A549 (cell line): ENCODE results near the gene CABCOCO1.

Source experiments
- CBX8 ChIP-seq: fragments of 200-600 bp; sonication (generic); IDR thresholded peaks from 2 replicates; pipeline ENCODE4 v1.6.1; 2016
- CTCF ChIP-seq: fragments of >200 bp; sonication (Bioruptor Twin); formaldehyde crosslinking; IDR thresholded peaks from 3 replicates; pipeline ENCODE4 v1.5.1; 2016
- EP300 ChIP-seq, 2 experiments: fragments of >200 bp; sonication (Bioruptor Twin); formaldehyde crosslinking; IDR thresholded peaks; 2 replicates in 1 of 2; 3 replicates in 1 of 2; pipeline ENCODE4 v1.6.1; 2016 to 2017
- HOXA7 ChIP-seq: fragments of 250-450 bp; sonication (Bioruptor Pico); IDR thresholded peaks from 2 replicates; pipeline ENCODE4 v1.5.0; 2020; ENCODE audit warnings: mild to moderate bottlenecking, moderate library complexity
- MAX ChIP-seq: IDR thresholded peaks from 2 replicates; pipeline ENCODE4 v1.6.1; 2012
- NPAS2 ChIP-seq: fragments of 250-450 bp; sonication (Bioruptor Pico); IDR thresholded peaks from 2 replicates; pipeline ENCODE4 v1.8.0; 2022; ENCODE audit warnings: mild to moderate bottlenecking, moderate library complexity, borderline replicate concordance
- POLR2A ChIP-seq: IDR thresholded peaks from 2 replicates; pipeline ENCODE4 v1.6.1; 2012; ENCODE audit warnings: mild to moderate bottlenecking, low read length
- REST ChIP-seq: fragments of 200-600 bp; sonication (generic); IDR thresholded peaks from 2 replicates; pipeline ENCODE4 v1.6.1; 2016; ENCODE audit warnings: antibody characterized with exemption, mild to moderate bottlenecking, moderate library complexity
- RFX5 ChIP-seq: fragments of 450-650 bp; IDR thresholded peaks from 2 replicates; pipeline ENCODE4 v1.7.1; 2014; ENCODE audit warnings: antibody characterized with exemption, mild to moderate bottlenecking, moderate library complexity
- SMC3 ChIP-seq: fragments of >200 bp; sonication (Bioruptor Twin); formaldehyde crosslinking; IDR thresholded peaks from 3 replicates; pipeline ENCODE4 v1.6.1; 2018; ENCODE audit warnings: inconsistent platforms
- SREBF2 ChIP-seq: fragments of 450-650 bp; IDR thresholded peaks from 2 replicates; pipeline ENCODE4 v1.6.1; 2014; ENCODE audit warnings: mild to moderate bottlenecking, moderate library complexity
- TP53 ChIP-seq: fragments of 250-450 bp; sonication (Bioruptor Pico); IDR thresholded peaks from 2 replicates; pipeline ENCODE4 v1.5.0; 2021; ENCODE audit warnings: mild to moderate bottlenecking, moderate library complexity
- ZC3H11A ChIP-seq: fragments of 450-650 bp; IDR thresholded peaks from 2 replicates; pipeline ENCODE4 v1.6.1; 2014; ENCODE audit warnings: antibody characterized with exemption, mild to moderate bottlenecking
- TF ChIP-seq, protein P1 (sequence below): fragments of >200 bp; sonication (Bioruptor Twin); formaldehyde crosslinking; IDR thresholded peaks from 2 replicates; pipeline ENCODE4 v1.6.1; 2016

GRCh38 chr10:61702584-61702983 is 39.9 kb downstream of the CABCOCO1 start:
- TF ChIP-seq CTCF (no peak), POLR2A (no peak), NPAS2 (CRISPR knock-in tag) (no peak), ZC3H11A (no peak), REST (no peak), RFX5 (no peak), MAX (no peak), EP300 (IDR thresholded peaks at IDR 0.05) (no peak), SREBF2 (no peak), SMC3 (no peak), TP53 (CRISPR knock-in tag) (no peak), CBX8 (no peak), HOXA7 (no peak)
- TF ChIP-seq, protein P1, sequence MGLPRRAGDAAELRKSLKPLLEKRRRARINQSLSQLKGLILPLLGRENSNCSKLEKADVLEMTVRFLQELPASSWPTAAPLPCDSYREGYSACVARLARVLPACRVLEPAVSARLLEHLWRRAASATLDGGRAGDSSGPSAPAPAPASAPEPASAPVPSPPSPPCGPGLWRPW = no peak
